HepG2 (cell line): ENCODE results near the gene CDH22. TPM values are rescaled to one million over a fixed set of nuclear protein-coding genes. Genes with fewer than 3 reads are reported as not detected.

Experiments used
- ARNT ChIP-seq: fragments of 450-650 bp; IDR thresholded peaks from 2 replicates; pipeline ENCODE4 v1.6.1; 2017
- ATF7-NPFF ChIP-seq: sonication (generic); formaldehyde crosslinking; IDR thresholded peaks from 2 replicates; pipeline ENCODE4 v1.8.1; 2023; ENCODE audit warnings: mild to moderate bottlenecking, low read depth, missing genetic modification reagents, moderate library complexity
- EZH2 ChIP-seq: conservative IDR thresholded peaks from 2 replicates; pipeline ENCODE4 v1.6.1; 2012; ENCODE audit warnings: mild to moderate bottlenecking, low read depth, low read length, moderate library complexity
- KAT2B ChIP-seq: fragments of 150-350 bp; IDR thresholded peaks from 2 replicates; pipeline ENCODE4 v1.6.1; 2014; ENCODE audit warnings: low read depth, low read length, borderline replicate concordance
- KLF9 ChIP-seq: IDR thresholded peaks from 2 replicates; pipeline ENCODE4 v1.6.1; 2016; ENCODE audit warnings: low read depth
- NCOR1 ChIP-seq: fragments of 200-600 bp; sonication (generic); IDR thresholded peaks from 2 replicates; pipeline ENCODE4 v1.7.0; 2017; ENCODE audit warnings: antibody characterized with exemption, low read length, borderline replicate concordance
- NFATC3 ChIP-seq: sonication (generic); formaldehyde crosslinking; IDR thresholded peaks from 2 replicates; pipeline ENCODE4 v1.5.1; 2020; ENCODE audit warnings: mild to moderate bottlenecking, missing genetic modification reagents
- PHB2 ChIP-seq: fragments of 450-650 bp; IDR thresholded peaks from 2 replicates; pipeline ENCODE4 v1.6.1; 2018; ENCODE audit not compliant: partially characterized antibody
- RAD21 ChIP-seq: fragments of 450-650 bp; formaldehyde crosslinking; IDR thresholded peaks from 2 replicates; pipeline ENCODE4 v1.5.0; 2020; ENCODE audit warnings: mild to moderate bottlenecking
- RBM39 ChIP-seq: fragments of 200-400 bp; formaldehyde crosslinking; IDR thresholded peaks from one replicate; pipeline ENCODE4 v1.6.1; 2018; ENCODE audit warnings: antibody characterized with exemption, mild to moderate bottlenecking, low read depth, low read length; ENCODE audit not compliant: poor library complexity, severe bottlenecking
- RXRB ChIP-seq: IDR thresholded peaks from 2 replicates; pipeline ENCODE4 v1.6.1; 2016; ENCODE audit warnings: borderline replicate concordance, missing genetic modification reagents, missing compliant biosample characterization
- TRIM24 ChIP-seq: sonication (generic); formaldehyde crosslinking; IDR thresholded peaks from 2 replicates; pipeline ENCODE4 v1.8.0; 2022; ENCODE audit warnings: mild to moderate bottlenecking, missing genetic modification reagents
- YY1 ChIP-seq: IDR thresholded peaks from 2 replicates; pipeline ENCODE4 v1.6.1; 2011; ENCODE audit warnings: low read length, low read depth, moderate library complexity, mild to moderate bottlenecking; ENCODE audit not compliant: insufficient read depth, insufficient replicate concordance
- ZBTB26 ChIP-seq: IDR thresholded peaks from 2 replicates; pipeline ENCODE4 v1.6.1; 2016; ENCODE audit warnings: missing compliant biosample characterization, missing genetic modification reagents, borderline replicate concordance
- ZC3H13 ChIP-seq: sonication (generic); formaldehyde crosslinking; IDR thresholded peaks from 2 replicates; pipeline ENCODE4 v1.8.1; 2023; ENCODE audit warnings: mild to moderate bottlenecking, missing genetic modification reagents, moderate library complexity
- ZNF343 ChIP-seq: sonication (generic); formaldehyde crosslinking; IDR thresholded peaks from 2 replicates; pipeline ENCODE4 v1.4.0; 2020; ENCODE audit warnings: mild to moderate bottlenecking, missing genetic modification reagents
- ZNF451 ChIP-seq: sonication (generic); formaldehyde crosslinking; IDR thresholded peaks from 2 replicates; pipeline ENCODE4 v1.5.0; 2020; ENCODE audit warnings: mild to moderate bottlenecking, missing genetic modification reagents
- ZNF644 ChIP-seq: IDR thresholded peaks from 2 replicates; pipeline ENCODE4 v1.6.1; 2016; ENCODE audit warnings: low read depth
- ZNF782 ChIP-seq: sonication (generic); formaldehyde crosslinking; IDR thresholded peaks from 2 replicates; pipeline ENCODE4 v1.4.0; 2020; ENCODE audit warnings: missing genetic modification reagents, mild to moderate bottlenecking, borderline replicate concordance
- ZNF879 ChIP-seq: sonication (generic); formaldehyde crosslinking; IDR thresholded peaks from 2 replicates; pipeline ENCODE4 v1.8.1; 2023; ENCODE audit warnings: missing genetic modification reagents
- polyA plus RNA-seq, 8 experiments: library from polyadenylated mRNA; depleted of rRNA in 3 of 8; stranded (reverse) in 7 of 8; unstranded in 1 of 8; fragments of >200 nt; fragmentation: Illumina TruSeq in 4 of 8; extraction: Trizol in 4 of 8; gene quantifications; 2 replicates each; pipeline versions ENCODE4 v1.2.1 to v1.2.3, GENCODE V29; 2011 to 2016; ENCODE audit warnings: low read depth in 4 of 8, missing spikeins in 1 of 8, mixed read lengths in 1 of 8; ENCODE audit not compliant: insufficient read depth in 1 of 8
- total RNA-seq, 5 experiments: library from RNA; depleted of rRNA; stranded (reverse); fragments of >200 nt; fragmentation: Illumina TruSeq; extraction: Trizol; gene quantifications; 2 replicates each; pipeline ENCODE4 v1.2.3, GENCODE V29; 2016; ENCODE audit warnings: low read depth in 1 of 5
- TF ChIP-seq, protein P1 (sequence below): IDR thresholded peaks from 2 replicates; pipeline ENCODE4 v1.6.1; 2012; ENCODE audit warnings: low read depth, low read length, improper control_type of control experiment
- TF ChIP-seq, protein P2 (sequence below): sonication (generic); formaldehyde crosslinking; IDR thresholded peaks from 2 replicates; pipeline ENCODE4 v1.4.0; 2020; ENCODE audit warnings: mild to moderate bottlenecking, missing genetic modification reagents
- TF ChIP-seq, protein P3 (sequence below): sonication (generic); formaldehyde crosslinking; IDR thresholded peaks from 2 replicates; pipeline ENCODE4 v1.4.0; 2020; ENCODE audit warnings: missing genetic modification reagents, mild to moderate bottlenecking, borderline replicate concordance
- TF ChIP-seq, protein P4 (sequence below): sonication (generic); formaldehyde crosslinking; IDR thresholded peaks from 2 replicates; pipeline ENCODE4 v1.4.0; 2020; ENCODE audit warnings: missing genetic modification reagents, borderline replicate concordance

The CDH22 gene
- total and polyA plus RNA-seq, 2 of the 13 experiments (the other 11 are each of a cell fraction or from before 2014, with no cell fraction given), result not detected

DNA sequence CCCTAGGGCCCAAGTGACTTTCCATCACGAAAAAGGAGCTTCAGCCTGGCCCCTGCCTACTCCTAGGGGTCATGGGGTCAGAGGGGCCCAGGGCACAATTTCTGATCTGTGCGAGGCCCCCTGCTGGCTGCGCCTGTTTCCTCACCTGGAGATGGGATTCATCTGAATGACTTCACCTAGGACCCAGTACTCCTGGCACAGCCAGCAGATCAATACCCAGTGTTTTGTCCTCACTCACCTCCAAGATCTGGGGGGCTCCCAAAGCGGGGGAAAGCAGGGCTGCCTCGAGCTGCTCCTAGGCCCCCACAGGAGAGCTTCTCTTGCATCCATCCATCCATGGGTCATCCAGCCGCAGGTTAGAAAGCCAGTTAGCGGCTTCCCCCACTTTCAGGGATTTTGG is 156.4 kb downstream of the CDH22 start (continued):
- TF ChIP-seq ZNF343 (CRISPR knock-in tag) (no peak), ZNF451 (CRISPR knock-in tag) (no peak), ARNT (no peak), RAD21 (CRISPR knock-in tag) (peak; percentile 72), KAT2B (no peak), NCOR1 (no peak), KLF9 (CRISPR knock-in tag) (no peak), PHB2 (no peak), RXRB (CRISPR knock-in tag) (peak; percentile 29; the same call in 1 of the 2 replicates), EZH2 (no peak), ZNF782 (CRISPR knock-in tag) (no peak), ZBTB26 (CRISPR knock-in tag) (no peak), RBM39 (no peak), ZNF879 (no peak), ZC3H13 (CRISPR knock-in tag) (no peak), NFATC3 (CRISPR knock-in tag) (no peak), ATF7-NPFF (no peak), YY1 (no peak), TRIM24 (no peak), ZNF644 (CRISPR knock-in tag) (no peak)
- TF ChIP-seq, protein P1, sequence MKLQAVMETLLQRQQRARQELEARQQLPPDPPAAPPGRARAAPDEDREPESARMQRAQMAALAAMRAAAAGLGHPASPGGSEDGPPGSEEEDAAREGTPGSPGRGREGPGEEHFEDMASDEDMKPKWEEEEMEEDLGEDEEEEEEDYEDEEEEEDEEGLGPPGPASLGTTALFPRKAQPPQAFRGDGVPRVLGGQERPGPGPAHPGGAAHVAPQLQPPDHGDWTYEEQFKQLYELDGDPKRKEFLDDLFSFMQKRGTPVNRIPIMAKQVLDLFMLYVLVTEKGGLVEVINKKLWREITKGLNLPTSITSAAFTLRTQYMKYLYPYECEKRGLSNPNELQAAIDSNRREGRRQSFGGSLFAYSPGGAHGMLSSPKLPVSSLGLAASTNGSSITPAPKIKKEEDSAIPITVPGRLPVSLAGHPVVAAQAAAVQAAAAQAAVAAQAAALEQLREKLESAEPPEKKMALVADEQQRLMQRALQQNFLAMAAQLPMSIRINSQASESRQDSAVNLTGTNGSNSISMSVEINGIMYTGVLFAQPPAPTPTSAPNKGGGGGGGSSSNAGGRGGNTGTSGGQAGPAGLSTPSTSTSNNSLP, result peak; percentile 44; the same call in 1 of the 2 replicates
- TF ChIP-seq, protein P2, sequence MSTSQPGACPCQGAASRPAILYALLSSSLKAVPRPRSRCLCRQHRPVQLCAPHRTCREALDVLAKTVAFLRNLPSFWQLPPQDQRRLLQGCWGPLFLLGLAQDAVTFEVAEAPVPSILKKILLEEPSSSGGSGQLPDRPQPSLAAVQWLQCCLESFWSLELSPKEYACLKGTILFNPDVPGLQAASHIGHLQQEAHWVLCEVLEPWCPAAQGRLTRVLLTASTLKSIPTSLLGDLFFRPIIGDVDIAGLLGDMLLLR (CRISPR knock-in tag), result no peak
- TF ChIP-seq, protein P3, sequence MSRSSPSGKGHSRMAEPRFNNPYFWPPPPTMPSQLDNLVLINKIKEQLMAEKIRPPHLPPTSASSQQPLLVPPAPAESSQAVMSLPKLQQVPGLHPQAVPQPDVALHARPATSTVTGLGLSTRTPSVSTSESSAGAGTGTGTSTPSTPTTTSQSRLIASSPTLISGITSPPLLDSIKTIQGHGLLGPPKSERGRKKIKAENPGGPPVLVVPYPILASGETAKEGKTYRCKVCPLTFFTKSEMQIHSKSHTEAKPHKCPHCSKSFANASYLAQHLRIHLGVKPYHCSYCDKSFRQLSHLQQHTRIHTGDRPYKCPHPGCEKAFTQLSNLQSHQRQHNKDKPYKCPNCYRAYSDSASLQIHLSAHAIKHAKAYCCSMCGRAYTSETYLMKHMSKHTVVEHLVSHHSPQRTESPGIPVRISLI (CRISPR knock-in tag), result no peak
- TF ChIP-seq, protein P4, sequence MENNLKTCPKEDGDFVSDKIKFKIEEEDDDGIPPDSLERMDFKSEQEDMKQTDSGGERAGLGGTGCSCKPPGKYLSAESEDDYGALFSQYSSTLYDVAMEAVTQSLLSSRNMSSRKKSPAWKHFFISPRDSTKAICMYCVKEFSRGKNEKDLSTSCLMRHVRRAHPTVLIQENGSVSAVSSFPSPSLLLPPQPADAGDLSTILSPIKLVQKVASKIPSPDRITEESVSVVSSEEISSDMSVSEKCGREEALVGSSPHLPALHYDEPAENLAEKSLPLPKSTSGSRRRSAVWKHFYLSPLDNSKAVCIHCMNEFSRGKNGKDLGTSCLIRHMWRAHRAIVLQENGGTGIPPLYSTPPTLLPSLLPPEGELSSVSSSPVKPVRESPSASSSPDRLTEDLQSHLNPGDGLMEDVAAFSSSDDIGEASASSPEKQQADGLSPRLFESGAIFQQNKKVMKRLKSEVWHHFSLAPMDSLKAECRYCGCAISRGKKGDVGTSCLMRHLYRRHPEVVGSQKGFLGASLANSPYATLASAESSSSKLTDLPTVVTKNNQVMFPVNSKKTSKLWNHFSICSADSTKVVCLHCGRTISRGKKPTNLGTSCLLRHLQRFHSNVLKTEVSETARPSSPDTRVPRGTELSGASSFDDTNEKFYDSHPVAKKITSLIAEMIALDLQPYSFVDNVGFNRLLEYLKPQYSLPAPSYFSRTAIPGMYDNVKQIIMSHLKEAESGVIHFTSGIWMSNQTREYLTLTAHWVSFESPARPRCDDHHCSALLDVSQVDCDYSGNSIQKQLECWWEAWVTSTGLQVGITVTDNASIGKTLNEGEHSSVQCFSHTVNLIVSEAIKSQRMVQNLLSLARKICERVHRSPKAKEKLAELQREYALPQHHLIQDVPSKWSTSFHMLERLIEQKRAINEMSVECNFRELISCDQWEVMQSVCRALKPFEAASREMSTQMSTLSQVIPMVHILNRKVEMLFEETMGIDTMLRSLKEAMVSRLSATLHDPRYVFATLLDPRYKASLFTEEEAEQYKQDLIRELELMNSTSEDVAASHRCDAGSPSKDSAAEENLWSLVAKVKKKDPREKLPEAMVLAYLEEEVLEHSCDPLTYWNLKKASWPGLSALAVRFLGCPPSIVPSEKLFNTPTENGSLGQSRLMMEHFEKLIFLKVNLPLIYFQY, result no peak
